ENCODE results near the gene PTCD2. TPM values are rescaled to one million over a fixed set of nuclear protein-coding genes. Genes with fewer than 3 reads are reported as not detected.

The PTCD2 gene
- total and polyA plus RNA-seq, 2 of the 8 experiments (the other 6 are each of a cell fraction or from before 2014, with no cell fraction given) = 7.3 to 15.4 TPM

- TF ChIP-seq SIRT6 (IDR thresholded peaks at IDR 0.05; ENCODE audit: low read length) (no peak), SP1 (IDR thresholded peaks at IDR 0.05; ENCODE audit: low read depth, low read length) (no peak), TAF1 (IDR thresholded peaks at IDR 0.05; ENCODE audit: low read depth, low read length) (no peak), SIN3A (conservative IDR thresholded peaks at IDR 0.05 in 1 of 2, IDR thresholded peaks at IDR 0.05 in 1 of 2; ENCODE audit: low read depth in 1 of 2, low read length in 2 of 2) (no peak), POLR2A (IDR thresholded peaks at IDR 0.05; ENCODE audit: control extremely low read depth in 1 of 2, low read depth in 2 of 2, low read length in 2 of 2) (no peak), CBX8 (IDR thresholded peaks at IDR 0.05; ENCODE audit: borderline replicate concordance, low read depth, low read length) (no peak), MAX (IDR thresholded peaks at IDR 0.05) (no peak), NRF1 (IDR thresholded peaks at IDR 0.05; ENCODE audit: low read depth, low read length) (no peak)
These were observed 68.5 kb downstream of the PTCD2 start (continued) for GRCh38 chr5:72388646-72389045.

Data from H1 (cell line).